ENCODE results near the gene TACC2. TPM values are rescaled to one million over a fixed set of nuclear protein-coding genes. Genes with fewer than 3 reads are reported as not detected.

The TACC2 gene
- total RNA-seq, 4 donors from 2014 or later: 191 to 400 (median 261) TPM

DNA sequence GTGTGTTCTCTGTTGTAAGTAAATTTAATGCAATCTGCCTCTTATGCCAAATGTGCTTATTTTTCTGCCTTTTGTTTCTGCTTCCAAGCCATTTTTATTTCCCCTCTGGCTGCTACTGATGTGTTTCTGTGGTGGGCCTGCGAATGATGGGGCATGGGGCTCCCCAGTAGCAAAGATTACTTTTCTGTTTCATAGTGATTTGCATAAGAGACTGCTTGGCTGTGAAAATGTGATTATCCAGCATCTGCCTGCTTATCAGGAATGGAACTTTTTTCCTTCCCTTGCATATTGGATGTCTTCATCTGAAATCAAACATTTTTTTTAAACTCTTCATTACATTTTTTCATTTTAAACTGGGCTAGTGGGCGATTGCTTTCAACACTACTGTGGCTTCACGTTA is 224.4 kb downstream of the TACC2 start:
- no peak for TF ChIP-seq POLR2A (IDR thresholded peaks at IDR 0.05)
- TF ChIP-seq, protein P1, sequence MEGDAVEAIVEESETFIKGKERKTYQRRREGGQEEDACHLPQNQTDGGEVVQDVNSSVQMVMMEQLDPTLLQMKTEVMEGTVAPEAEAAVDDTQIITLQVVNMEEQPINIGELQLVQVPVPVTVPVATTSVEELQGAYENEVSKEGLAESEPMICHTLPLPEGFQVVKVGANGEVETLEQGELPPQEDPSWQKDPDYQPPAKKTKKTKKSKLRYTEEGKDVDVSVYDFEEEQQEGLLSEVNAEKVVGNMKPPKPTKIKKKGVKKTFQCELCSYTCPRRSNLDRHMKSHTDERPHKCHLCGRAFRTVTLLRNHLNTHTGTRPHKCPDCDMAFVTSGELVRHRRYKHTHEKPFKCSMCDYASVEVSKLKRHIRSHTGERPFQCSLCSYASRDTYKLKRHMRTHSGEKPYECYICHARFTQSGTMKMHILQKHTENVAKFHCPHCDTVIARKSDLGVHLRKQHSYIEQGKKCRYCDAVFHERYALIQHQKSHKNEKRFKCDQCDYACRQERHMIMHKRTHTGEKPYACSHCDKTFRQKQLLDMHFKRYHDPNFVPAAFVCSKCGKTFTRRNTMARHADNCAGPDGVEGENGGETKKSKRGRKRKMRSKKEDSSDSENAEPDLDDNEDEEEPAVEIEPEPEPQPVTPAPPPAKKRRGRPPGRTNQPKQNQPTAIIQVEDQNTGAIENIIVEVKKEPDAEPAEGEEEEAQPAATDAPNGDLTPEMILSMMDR (IDR thresholded peaks at IDR 0.05): no peak
- no peak overlapping the region for H3K4me3 ChIP-seq (ENCODE audit: low read depth, poor library complexity, severe bottlenecking)
- intact Hi-C loops (cut with DNase I; ENCODE audit: low total_unique reads): no loop called here
- 74 to 82% methylated on average over 3 of the region's 3 CpGs for WGBS, 2 donors
- DNase-seq (ENCODE audit: low spot score in 2 of 2): no peak

DNA sequence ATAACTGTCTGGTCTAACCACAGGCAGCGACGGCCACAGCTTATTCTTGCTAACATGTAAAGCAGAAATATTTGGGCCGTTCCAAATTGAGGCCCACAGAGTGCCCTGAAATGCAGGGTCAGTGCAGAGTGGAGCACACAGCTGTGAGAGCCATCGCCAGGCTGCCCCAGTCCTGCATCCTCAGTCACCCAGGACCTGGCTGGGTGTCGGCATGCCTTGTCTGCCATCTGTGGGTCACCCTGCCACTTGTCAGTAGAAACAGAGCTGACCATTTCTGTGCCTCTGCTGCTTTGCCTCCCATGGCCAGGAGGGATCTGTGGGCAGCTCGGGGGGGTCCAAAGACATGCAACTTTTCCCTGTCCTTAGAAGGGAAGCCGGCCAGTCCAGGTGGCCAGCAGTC is 224.8 kb downstream of the TACC2 start:
- no peak for DNase-seq (ENCODE audit: low spot score in 2 of 2)
- TF ChIP-seq POLR2A (IDR thresholded peaks at IDR 0.05): no peak
- TF ChIP-seq, protein P1 (IDR thresholded peaks at IDR 0.05): no peak
- no peak overlapping the region for H3K4me3 ChIP-seq (ENCODE audit: low read depth, poor library complexity, severe bottlenecking)
- intact Hi-C loops (cut with DNase I; ENCODE audit: low total_unique reads): no loop called here
- WGBS, 2 donors: 81 to 85% methylated on average over 6 to 7 of the region's 7 CpGs

DNA sequence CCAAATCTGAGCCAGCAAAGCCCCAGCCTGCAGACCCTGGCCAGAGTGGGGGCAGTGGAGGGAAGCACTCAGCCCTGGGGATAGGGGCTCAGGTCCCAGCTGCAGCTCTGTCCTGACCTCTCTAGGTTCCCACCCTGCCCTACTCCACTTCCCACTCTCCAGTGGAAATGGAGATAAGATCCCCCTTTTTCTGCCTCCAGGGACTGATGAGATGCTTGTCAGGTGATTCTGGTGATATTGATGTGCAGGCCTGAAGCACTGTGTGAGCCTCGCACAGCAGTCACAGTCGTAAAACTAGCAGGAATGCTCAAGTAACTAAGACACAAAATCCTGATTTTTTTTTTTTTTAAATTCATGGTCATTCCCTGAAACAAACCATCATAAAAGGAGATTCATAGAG is 227.1 kb downstream of the TACC2 start:
- WGBS, 2 donors: 86% methylated on average over 2 of the region's 2 CpGs
- intact Hi-C loops (cut with DNase I; ENCODE audit: low total_unique reads): no loop called here
- no peak for DNase-seq (ENCODE audit: low spot score in 2 of 2)
- TF ChIP-seq POLR2A (IDR thresholded peaks at IDR 0.05): no peak
- TF ChIP-seq, protein P1 (IDR thresholded peaks at IDR 0.05): no peak
- no peak overlapping the region for H3K4me3 ChIP-seq (ENCODE audit: low read depth, poor library complexity, severe bottlenecking)

DNA sequence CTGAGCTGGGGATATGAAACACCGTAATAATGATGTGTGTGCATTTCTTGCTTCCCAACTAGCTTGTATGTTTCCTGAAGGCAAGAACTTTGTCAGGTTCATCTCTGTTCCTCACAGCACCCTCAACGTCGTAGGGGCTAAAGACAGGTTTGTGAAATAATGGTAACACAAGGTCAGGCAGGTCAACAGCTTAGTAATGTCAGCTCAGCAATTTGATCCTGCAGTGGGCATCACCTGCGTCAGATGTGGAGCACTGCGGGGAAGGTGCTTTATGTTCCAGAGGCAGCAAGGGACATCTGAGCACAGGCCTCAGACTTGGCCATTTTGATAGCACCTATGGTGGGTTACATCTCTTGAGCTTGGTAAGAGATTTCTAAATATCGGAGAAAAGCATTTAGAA is 230.4 kb downstream of the TACC2 start:
- intact Hi-C loops (cut with DNase I; ENCODE audit: low total_unique reads): no loop called here
- H3K4me3 ChIP-seq (ENCODE audit: low read depth, poor library complexity, severe bottlenecking): no peak overlapping the region
- TF ChIP-seq, protein P1 (IDR thresholded peaks at IDR 0.05): no peak
- no peak for TF ChIP-seq POLR2A (IDR thresholded peaks at IDR 0.05)
- DNase-seq (ENCODE audit: low spot score in 2 of 2): no peak
- 87 to 95% methylated on average over 6 of the region's 6 CpGs for WGBS, 2 donors

DNA sequence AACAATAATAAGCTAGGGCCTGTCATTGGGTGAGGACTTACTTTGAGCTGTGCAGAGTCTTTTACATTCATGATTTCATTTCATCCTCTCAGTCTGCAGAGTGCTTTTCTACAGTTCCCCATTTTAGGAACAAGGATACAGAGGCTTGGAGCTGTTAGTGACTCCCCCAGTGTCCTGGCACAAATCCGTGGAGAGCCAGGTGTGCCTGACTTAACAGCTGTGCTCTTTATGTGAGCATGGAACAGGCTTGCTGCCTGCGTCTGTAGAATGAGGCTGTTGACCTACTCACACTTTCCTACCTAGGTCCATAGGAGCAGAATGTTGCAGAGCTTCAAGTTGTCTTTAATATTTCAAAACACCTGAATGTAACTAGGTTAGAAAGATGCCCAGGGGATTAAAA is 231.8 kb downstream of the TACC2 start:
- H3K4me3 ChIP-seq (ENCODE audit: low read depth, poor library complexity, severe bottlenecking): no peak overlapping the region
- TF ChIP-seq, protein P1 (IDR thresholded peaks at IDR 0.05): no peak
- TF ChIP-seq POLR2A (IDR thresholded peaks at IDR 0.05): no peak
- intact Hi-C loops (cut with DNase I; ENCODE audit: low total_unique reads): no loop called here
- WGBS, 2 donors: 71 to 78% methylated on average over 2 of the region's 2 CpGs
- no peak for DNase-seq (ENCODE audit: low spot score in 2 of 2)

DNA sequence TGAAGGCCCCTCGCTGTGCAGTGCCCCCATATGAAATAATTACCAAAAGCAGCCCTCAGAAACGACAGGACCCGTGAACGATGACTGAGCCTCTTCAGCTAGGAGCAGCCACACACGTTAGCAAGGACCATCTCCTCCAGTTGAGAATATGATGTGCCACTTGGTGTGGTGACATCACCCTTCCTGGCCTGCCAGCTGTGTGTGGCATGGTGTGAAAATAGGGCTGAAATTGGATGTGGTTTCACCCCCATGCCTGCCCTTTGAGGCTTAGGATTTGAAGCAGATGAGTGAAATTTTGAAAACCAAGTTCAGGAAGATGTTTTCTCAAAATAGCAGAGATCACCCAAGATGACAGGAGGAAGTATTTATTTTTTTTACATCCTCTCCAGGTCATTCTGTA is 233.0 kb downstream of the TACC2 start:
- H3K4me3 ChIP-seq (ENCODE audit: low read depth, poor library complexity, severe bottlenecking): no peak overlapping the region
- 71 to 81% methylated on average over 5 of the region's 5 CpGs for WGBS, 2 donors
- TF ChIP-seq, protein P1 (IDR thresholded peaks at IDR 0.05): no peak
- TF ChIP-seq POLR2A (IDR thresholded peaks at IDR 0.05): no peak
- DNase-seq (ENCODE audit: low spot score in 2 of 2): no peak
- intact Hi-C loops (cut with DNase I; ENCODE audit: low total_unique reads): no loop called here

Data from lower leg skin (tissue), 4 donors.